GM23338 (cell line): ENCODE results near the gene RPH3AL. TPM values are rescaled to one million over a fixed set of nuclear protein-coding genes. Genes with fewer than 3 reads are reported as not detected.

Source experiments
- ATAC-seq: fragments of 200-7000 bp; cut with Tn5 transposase; 3 replicates; pipeline ENCODE4 v1.9.1; 2020
- DNase-seq: peaks from one replicate; pipeline ENCODE4 v3.0.0-alpha.2; 2015; ENCODE audit warnings: low spot score
- H2AFZ ChIP-seq: fragments of 200-600 bp; sonication (generic); 2 replicates; pipeline ENCODE4 v1.8.0; 2016; ENCODE audit warnings: antibody characterized with exemption, mild to moderate bottlenecking, moderate library complexity
- H3F3A ChIP-seq: fragments of 200-600 bp; sonication (generic); replicated peaks from 2 replicates; pipeline ENCODE4 v1.8.0; 2017; ENCODE audit warnings: antibody characterized with exemption, mixed run types, low read depth
- H3K27ac ChIP-seq: fragments of 200-600 bp; sonication (generic); 2 replicates; pipeline ENCODE4 v1.6.1; 2016; ENCODE audit warnings: low read depth
- H3K27me3 ChIP-seq: fragments of 200-600 bp; sonication (generic); 2 replicates; pipeline ENCODE4 v1.8.0; 2016; ENCODE audit warnings: mild to moderate bottlenecking, mixed run types, moderate library complexity; ENCODE audit not compliant: insufficient read depth
- H3K36me3 ChIP-seq: fragments of 200-600 bp; sonication (generic); 2 replicates; pipeline ENCODE4 v1.8.0; 2016; ENCODE audit warnings: mild to moderate bottlenecking; ENCODE audit not compliant: insufficient read depth
- H3K4me1 ChIP-seq: fragments of 200-600 bp; sonication (generic); 2 replicates; pipeline ENCODE4 v1.8.0; 2016; ENCODE audit warnings: mild to moderate bottlenecking, moderate library complexity; ENCODE audit not compliant: insufficient read depth
- H3K4me2 ChIP-seq: fragments of 200-600 bp; sonication (generic); 2 replicates; pipeline ENCODE4 v1.7.1; 2017; ENCODE audit warnings: mixed run types
- H3K4me3 ChIP-seq: fragments of 200-600 bp; sonication (generic); 2 replicates; pipeline ENCODE4 v1.6.1; 2016; ENCODE audit warnings: mixed run types
- H3K79me2 ChIP-seq: fragments of 200-600 bp; sonication (generic); replicated peaks from 2 replicates; pipeline ENCODE4 v1.8.0; 2017; ENCODE audit warnings: mild to moderate bottlenecking; ENCODE audit not compliant: insufficient read depth
- H3K9me2 ChIP-seq: fragments of 200-600 bp; sonication (generic); 2 replicates; pipeline ENCODE4 v1.8.0; 2017; ENCODE audit not compliant: insufficient read depth
- H4K20me1 ChIP-seq: fragments of 200-600 bp; sonication (generic); replicated peaks from 2 replicates; pipeline ENCODE4 v1.8.0; 2017; ENCODE audit warnings: mild to moderate bottlenecking; ENCODE audit not compliant: insufficient read depth
- H3K27ac Mint-ChIP-seq: 2 replicates; pipeline ENCODE4 v1.8.0; 2020; ENCODE audit warnings: inconsistent platforms, mild to moderate bottlenecking, moderate library complexity, mixed read lengths
- H3K27me3 Mint-ChIP-seq: 3 replicates; pipeline ENCODE4 v1.8.0; 2022; ENCODE audit warnings: low read depth, mild to moderate bottlenecking, moderate library complexity, mixed read lengths, inconsistent platforms; ENCODE audit not compliant: insufficient read depth, poor library complexity
- H3K36me3 Mint-ChIP-seq: 3 replicates; pipeline ENCODE4 v1.8.0; 2021; ENCODE audit warnings: low read depth, mild to moderate bottlenecking, inconsistent platforms, moderate library complexity, mixed read lengths
- H3K4me1 Mint-ChIP-seq: 3 replicates; pipeline ENCODE4 v1.8.0; 2020; ENCODE audit warnings: mild to moderate bottlenecking, inconsistent platforms, mixed read lengths
- H3K4me3 Mint-ChIP-seq: 3 replicates; pipeline ENCODE4 v1.8.0; 2021; ENCODE audit warnings: moderate library complexity, mild to moderate bottlenecking, inconsistent platforms, mixed read lengths
- H3K9me3 Mint-ChIP-seq: 3 replicates; pipeline ENCODE4 v1.8.0; 2020; ENCODE audit warnings: moderate library complexity, mild to moderate bottlenecking, inconsistent platforms, mixed read lengths
- CREB1 ChIP-seq: fragments of 250-450 bp; sonication (Bioruptor Pico); IDR thresholded peaks from 2 replicates; pipeline ENCODE4 v1.5.0; 2020; ENCODE audit warnings: low read depth, mild to moderate bottlenecking, moderate library complexity
- EZH2 ChIP-seq: fragments of 200-600 bp; sonication (generic); IDR thresholded peaks from one replicate; pipeline ENCODE4 v1.8.0; 2017; ENCODE audit warnings: antibody characterized with exemption, mild to moderate bottlenecking, low read depth; ENCODE audit not compliant: unreplicated experiment
- JUNB ChIP-seq: IDR thresholded peaks from one replicate; pipeline ENCODE4 v1.6.1; 2016; ENCODE audit warnings: antibody characterized with exemption; ENCODE audit not compliant: unreplicated experiment
- NANOG ChIP-seq: IDR thresholded peaks from 2 replicates; pipeline ENCODE4 v1.6.1; 2016; ENCODE audit warnings: antibody characterized with exemption, borderline replicate concordance
- POLR2AphosphoS5 ChIP-seq: IDR thresholded peaks from 2 replicates; pipeline ENCODE4 v1.6.1; 2016; ENCODE audit warnings: antibody characterized with exemption, low read depth
- STAT1 ChIP-seq: IDR thresholded peaks from one replicate; pipeline ENCODE4 v1.6.1; 2016; ENCODE audit warnings: antibody characterized with exemption; ENCODE audit not compliant: unreplicated experiment
- polyA plus RNA-seq: library from polyadenylated mRNA; unstranded; fragments of >200 nt; fragmentation: Nextera tagmentation; extraction: Ambion mirVana; gene quantifications from 2 replicates; pipeline ENCODE4 v1.2.1, GENCODE V29; 2016
- total RNA-seq: library from RNA; depleted of rRNA; stranded (reverse); fragments of >200 nt; shearing (Covaris generic); gene quantifications from 2 replicates; pipeline ENCODE4 v1.2.3, GENCODE V29; 2014
- TF ChIP-seq, protein P1 (sequence below): fragments of 250-450 bp; sonication (Bioruptor Pico); IDR thresholded peaks from 2 replicates; pipeline ENCODE4 v1.5.0; 2020; ENCODE audit warnings: mild to moderate bottlenecking, moderate library complexity
- TF ChIP-seq, protein P2 (sequence below), 2 experiments: fragments of 200-600 bp in 1 of 2; sonication (generic) in 1 of 2; conservative IDR thresholded peaks; 2 replicates each; pipeline versions ENCODE4 v1.5.1 to v1.6.1; 2016 to 2017; ENCODE audit warnings: antibody characterized with exemption in 2 of 2, low read depth in 2 of 2, mild to moderate bottlenecking in 2 of 2, moderate library complexity in 1 of 2
- TF ChIP-seq, protein P3 (sequence below): IDR thresholded peaks from 2 replicates; pipeline ENCODE4 v1.6.1; 2016; ENCODE audit warnings: antibody characterized with exemption
- TF ChIP-seq, protein P4 (sequence below): IDR thresholded peaks from one replicate; pipeline ENCODE4 v1.6.1; 2018; ENCODE audit warnings: antibody characterized with exemption; ENCODE audit not compliant: unreplicated experiment

RPH3AL gene
- total and polyA plus RNA-seq, 2 experiments from 2014 or later: 2.7 to 6.3 TPM

DNA sequence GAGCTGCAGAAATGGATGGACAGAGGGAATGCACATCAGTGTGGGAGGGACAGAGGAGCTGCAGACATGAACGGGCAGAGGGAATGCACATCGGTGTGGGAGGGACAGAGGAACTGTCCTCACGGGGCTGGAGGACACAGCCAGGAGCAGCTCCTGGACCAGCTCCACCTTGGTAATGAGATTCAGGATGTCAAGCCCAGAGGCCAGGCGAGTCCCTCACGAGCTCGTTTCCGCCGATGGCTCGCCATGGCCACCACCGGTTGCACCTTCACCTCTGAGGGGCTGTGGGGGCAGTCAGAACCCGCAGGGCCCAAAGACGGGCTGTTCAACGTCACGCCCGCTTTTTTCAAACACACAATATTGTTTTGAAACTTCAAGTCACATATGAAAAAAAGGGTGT, 56.2 kb downstream of the RPH3AL start:
- Histone ChIP-seq H3K36me3 (no peaks in the 10 kb centered on the region), H3F3A (no peaks in the 10 kb centered on the region), H3K27ac (no peak overlapping the region), H3K9me2 (no peaks in the 10 kb centered on the region), H3K4me3 (no peak overlapping the region), H3K79me2 (no peaks in the 10 kb centered on the region), H2AFZ (no peak overlapping the region), H4K20me1 (no peaks in the 10 kb centered on the region), H3K4me1 (no peaks in the 10 kb centered on the region), H3K27me3 (no peaks in the 10 kb centered on the region), H3K4me2 (no peak overlapping the region)
- Mint-ChIP-seq H3K4me3 (no peak overlapping the region), H3K27ac (no peak overlapping the region), H3K4me1 (peaks cover 2% of the 10 kb centered on the region), H3K9me3 (no peaks in the 10 kb centered on the region), H3K27me3 (peaks cover 11% of the 10 kb centered on the region), H3K36me3 (no peaks in the 10 kb centered on the region; the same call in 2 of the 3 replicates)
- TF ChIP-seq, protein P1, sequence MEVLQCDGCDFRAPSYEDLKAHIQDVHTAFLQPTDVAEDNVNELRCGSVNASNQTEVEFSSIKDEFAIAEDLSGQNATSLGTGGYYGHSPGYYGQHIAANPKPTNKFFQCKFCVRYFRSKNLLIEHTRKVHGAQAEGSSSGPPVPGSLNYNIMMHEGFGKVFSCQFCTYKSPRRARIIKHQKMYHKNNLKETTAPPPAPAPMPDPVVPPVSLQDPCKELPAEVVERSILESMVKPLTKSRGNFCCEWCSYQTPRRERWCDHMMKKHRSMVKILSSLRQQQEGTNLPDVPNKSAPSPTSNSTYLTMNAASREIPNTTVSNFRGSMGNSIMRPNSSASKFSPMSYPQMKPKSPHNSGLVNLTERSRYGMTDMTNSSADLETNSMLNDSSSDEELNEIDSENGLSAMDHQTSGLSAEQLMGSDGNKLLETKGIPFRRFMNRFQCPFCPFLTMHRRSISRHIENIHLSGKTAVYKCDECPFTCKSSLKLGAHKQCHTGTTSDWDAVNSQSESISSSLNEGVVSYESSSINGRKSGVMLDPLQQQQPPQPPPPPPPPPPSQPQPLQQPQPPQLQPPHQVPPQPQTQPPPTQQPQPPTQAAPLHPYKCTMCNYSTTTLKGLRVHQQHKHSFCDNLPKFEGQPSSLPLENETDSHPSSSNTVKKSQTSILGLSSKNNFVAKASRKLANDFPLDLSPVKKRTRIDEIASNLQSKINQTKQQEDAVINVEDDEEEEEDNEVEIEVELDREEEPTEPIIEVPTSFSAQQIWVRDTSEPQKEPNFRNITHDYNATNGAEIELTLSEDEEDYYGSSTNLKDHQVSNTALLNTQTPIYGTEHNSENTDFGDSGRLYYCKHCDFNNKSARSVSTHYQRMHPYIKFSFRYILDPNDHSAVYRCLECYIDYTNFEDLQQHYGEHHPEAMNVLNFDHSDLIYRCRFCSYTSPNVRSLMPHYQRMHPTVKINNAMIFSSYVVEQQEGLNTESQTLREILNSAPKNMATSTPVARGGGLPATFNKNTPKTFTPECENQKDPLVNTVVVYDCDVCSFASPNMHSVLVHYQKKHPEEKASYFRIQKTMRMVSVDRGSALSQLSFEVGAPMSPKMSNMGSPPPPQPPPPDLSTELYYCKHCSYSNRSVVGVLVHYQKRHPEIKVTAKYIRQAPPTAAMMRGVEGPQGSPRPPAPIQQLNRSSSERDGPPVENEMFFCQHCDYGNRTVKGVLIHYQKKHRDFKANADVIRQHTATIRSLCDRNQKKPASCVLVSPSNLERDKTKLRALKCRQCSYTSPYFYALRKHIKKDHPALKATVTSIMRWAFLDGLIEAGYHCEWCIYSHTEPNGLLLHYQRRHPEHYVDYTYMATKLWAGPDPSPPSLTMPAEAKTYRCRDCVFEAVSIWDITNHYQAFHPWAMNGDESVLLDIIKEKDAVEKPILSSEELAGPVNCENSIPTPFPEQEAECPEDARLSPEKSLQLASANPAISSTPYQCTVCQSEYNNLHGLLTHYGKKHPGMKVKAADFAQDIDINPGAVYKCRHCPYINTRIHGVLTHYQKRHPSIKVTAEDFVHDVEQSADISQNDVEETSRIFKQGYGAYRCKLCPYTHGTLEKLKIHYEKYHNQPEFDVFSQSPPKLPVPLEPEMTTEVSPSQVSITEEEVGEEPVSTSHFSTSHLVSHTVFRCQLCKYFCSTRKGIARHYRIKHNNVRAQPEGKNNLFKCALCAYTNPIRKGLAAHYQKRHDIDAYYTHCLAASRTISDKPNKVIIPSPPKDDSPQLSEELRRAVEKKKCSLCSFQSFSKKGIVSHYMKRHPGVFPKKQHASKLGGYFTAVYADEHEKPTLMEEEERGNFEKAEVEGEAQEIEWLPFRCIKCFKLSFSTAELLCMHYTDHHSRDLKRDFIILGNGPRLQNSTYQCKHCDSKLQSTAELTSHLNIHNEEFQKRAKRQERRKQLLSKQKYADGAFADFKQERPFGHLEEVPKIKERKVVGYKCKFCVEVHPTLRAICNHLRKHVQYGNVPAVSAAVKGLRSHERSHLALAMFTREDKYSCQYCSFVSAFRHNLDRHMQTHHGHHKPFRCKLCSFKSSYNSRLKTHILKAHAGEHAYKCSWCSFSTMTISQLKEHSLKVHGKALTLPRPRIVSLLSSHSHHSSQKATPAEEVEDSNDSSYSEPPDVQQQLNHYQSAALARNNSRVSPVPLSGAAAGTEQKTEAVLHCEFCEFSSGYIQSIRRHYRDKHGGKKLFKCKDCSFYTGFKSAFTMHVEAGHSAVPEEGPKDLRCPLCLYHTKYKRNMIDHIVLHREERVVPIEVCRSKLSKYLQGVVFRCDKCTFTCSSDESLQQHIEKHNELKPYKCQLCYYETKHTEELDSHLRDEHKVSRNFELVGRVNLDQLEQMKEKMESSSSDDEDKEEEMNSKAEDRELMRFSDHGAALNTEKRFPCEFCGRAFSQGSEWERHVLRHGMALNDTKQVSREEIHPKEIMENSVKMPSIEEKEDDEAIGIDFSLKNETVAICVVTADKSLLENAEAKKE (CRISPR knock-in tag): no peak
- TF ChIP-seq NANOG (no peak), POLR2AphosphoS5 (no peak), JUNB (no peak), STAT1 (no peak), EZH2 (no peak), CREB1 (CRISPR knock-in tag) (no peak)
- TF ChIP-seq, protein P2, sequence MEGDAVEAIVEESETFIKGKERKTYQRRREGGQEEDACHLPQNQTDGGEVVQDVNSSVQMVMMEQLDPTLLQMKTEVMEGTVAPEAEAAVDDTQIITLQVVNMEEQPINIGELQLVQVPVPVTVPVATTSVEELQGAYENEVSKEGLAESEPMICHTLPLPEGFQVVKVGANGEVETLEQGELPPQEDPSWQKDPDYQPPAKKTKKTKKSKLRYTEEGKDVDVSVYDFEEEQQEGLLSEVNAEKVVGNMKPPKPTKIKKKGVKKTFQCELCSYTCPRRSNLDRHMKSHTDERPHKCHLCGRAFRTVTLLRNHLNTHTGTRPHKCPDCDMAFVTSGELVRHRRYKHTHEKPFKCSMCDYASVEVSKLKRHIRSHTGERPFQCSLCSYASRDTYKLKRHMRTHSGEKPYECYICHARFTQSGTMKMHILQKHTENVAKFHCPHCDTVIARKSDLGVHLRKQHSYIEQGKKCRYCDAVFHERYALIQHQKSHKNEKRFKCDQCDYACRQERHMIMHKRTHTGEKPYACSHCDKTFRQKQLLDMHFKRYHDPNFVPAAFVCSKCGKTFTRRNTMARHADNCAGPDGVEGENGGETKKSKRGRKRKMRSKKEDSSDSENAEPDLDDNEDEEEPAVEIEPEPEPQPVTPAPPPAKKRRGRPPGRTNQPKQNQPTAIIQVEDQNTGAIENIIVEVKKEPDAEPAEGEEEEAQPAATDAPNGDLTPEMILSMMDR (conservative IDR thresholded peaks at IDR 0.05; ENCODE audit: low read depth in 2 of 2): no peak
- TF ChIP-seq, protein P3, sequence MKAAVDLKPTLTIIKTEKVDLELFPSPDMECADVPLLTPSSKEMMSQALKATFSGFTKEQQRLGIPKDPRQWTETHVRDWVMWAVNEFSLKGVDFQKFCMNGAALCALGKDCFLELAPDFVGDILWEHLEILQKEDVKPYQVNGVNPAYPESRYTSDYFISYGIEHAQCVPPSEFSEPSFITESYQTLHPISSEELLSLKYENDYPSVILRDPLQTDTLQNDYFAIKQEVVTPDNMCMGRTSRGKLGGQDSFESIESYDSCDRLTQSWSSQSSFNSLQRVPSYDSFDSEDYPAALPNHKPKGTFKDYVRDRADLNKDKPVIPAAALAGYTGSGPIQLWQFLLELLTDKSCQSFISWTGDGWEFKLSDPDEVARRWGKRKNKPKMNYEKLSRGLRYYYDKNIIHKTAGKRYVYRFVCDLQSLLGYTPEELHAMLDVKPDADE: no peak
- TF ChIP-seq, protein P4, sequence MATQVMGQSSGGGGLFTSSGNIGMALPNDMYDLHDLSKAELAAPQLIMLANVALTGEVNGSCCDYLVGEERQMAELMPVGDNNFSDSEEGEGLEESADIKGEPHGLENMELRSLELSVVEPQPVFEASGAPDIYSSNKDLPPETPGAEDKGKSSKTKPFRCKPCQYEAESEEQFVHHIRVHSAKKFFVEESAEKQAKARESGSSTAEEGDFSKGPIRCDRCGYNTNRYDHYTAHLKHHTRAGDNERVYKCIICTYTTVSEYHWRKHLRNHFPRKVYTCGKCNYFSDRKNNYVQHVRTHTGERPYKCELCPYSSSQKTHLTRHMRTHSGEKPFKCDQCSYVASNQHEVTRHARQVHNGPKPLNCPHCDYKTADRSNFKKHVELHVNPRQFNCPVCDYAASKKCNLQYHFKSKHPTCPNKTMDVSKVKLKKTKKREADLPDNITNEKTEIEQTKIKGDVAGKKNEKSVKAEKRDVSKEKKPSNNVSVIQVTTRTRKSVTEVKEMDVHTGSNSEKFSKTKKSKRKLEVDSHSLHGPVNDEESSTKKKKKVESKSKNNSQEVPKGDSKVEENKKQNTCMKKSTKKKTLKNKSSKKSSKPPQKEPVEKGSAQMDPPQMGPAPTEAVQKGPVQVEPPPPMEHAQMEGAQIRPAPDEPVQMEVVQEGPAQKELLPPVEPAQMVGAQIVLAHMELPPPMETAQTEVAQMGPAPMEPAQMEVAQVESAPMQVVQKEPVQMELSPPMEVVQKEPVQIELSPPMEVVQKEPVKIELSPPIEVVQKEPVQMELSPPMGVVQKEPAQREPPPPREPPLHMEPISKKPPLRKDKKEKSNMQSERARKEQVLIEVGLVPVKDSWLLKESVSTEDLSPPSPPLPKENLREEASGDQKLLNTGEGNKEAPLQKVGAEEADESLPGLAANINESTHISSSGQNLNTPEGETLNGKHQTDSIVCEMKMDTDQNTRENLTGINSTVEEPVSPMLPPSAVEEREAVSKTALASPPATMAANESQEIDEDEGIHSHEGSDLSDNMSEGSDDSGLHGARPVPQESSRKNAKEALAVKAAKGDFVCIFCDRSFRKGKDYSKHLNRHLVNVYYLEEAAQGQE: no peak
- DNase-seq: no peak
- no peak for ATAC-seq
